ENCODE results near the gene DNASE1L3.

DNASE1L3 gene

DNA sequence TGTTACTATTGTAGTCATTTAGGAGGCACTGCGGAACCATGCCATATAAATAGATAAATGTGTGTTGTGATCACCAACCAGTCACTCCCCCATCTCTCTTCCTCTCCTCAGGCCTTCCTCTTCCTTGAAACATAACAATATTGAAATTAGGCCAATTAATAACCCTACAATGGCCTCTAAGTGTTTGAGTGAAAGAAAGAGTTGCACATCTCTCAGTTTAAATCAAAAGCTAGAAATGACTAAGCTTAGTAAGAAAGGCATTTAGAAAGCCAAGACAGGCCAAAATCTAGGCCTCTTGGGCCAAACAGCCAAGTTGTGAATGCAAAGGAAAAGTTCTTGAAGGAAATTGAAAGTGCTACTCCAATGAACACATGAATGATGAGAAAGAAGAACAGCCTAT lies 8.1 kb upstream of the DNASE1L3 start:
- H3K27ac ChIP-seq: no peak overlapping the region
- no peaks in the 10 kb centered on the region for H3K36me3 ChIP-seq (ENCODE audit: insufficient read depth)
- H3K79me2 ChIP-seq (ENCODE audit: insufficient read depth, low read depth): no peaks in the 10 kb centered on the region
- H3K9ac ChIP-seq: no peak overlapping the region
- H3K4me1 ChIP-seq (ENCODE audit: low read depth, poor library complexity, severe bottlenecking): peaks cover 16% of the 10 kb centered on the region
- TF ChIP-seq, protein P1, sequence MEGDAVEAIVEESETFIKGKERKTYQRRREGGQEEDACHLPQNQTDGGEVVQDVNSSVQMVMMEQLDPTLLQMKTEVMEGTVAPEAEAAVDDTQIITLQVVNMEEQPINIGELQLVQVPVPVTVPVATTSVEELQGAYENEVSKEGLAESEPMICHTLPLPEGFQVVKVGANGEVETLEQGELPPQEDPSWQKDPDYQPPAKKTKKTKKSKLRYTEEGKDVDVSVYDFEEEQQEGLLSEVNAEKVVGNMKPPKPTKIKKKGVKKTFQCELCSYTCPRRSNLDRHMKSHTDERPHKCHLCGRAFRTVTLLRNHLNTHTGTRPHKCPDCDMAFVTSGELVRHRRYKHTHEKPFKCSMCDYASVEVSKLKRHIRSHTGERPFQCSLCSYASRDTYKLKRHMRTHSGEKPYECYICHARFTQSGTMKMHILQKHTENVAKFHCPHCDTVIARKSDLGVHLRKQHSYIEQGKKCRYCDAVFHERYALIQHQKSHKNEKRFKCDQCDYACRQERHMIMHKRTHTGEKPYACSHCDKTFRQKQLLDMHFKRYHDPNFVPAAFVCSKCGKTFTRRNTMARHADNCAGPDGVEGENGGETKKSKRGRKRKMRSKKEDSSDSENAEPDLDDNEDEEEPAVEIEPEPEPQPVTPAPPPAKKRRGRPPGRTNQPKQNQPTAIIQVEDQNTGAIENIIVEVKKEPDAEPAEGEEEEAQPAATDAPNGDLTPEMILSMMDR (conservative IDR thresholded peaks at IDR 0.05; ENCODE audit: low read depth, low read length): no peak
- no peaks in the 10 kb centered on the region for H4K20me1 ChIP-seq (ENCODE audit: insufficient read depth)
- no peak overlapping the region for H3K4me2 ChIP-seq
- H3K4me3 ChIP-seq (IDR thresholded peaks at IDR 0.05; ENCODE audit: insufficient read depth, low read depth, low read length): no peak overlapping the region
- no peak overlapping the region for H2AFZ ChIP-seq (ENCODE audit: low read depth)
- no peaks in the 10 kb centered on the region for H3K27me3 ChIP-seq (ENCODE audit: insufficient read depth, low read depth)

DNA sequence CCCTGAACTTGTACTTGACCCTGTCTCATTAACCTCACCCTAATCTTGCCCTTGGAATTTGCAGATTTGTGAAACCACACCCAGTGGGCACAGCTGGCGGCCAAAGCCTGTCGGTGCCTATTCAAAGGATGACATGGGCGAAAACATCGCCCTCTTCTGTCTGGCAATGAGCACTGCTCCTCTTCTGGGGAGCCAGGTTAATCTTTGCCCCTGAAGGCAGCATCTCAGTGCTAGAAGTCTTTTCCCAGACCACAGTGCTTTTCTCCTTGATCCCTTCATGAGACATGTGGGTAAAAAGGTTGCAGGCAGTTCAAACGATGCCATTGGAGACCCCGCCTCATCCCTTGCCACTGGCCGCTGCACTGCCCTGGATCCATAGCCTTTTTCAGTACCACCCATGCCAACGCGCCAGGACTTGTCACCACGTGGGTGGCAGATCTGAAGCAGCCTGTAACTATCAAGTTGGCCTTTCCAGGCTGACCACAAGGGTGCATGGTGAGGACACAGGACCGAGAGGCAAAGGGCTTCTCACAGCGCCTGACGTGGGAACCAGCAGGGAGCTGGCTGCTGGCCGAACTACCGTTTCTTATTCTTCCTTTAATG lies 6.5 kb upstream of the DNASE1L3 start:
- H3K9ac ChIP-seq: no peak overlapping the region
- H3K79me2 ChIP-seq (ENCODE audit: insufficient read depth, low read depth): no peaks in the 10 kb centered on the region
- H4K20me1 ChIP-seq (ENCODE audit: insufficient read depth): no peaks in the 10 kb centered on the region
- H3K4me2 ChIP-seq: no peak overlapping the region
- H3K27me3 ChIP-seq (ENCODE audit: insufficient read depth, low read depth): no peaks in the 10 kb centered on the region
- H3K4me1 ChIP-seq (ENCODE audit: low read depth, poor library complexity, severe bottlenecking): peaks cover 21% of the 10 kb centered on the region
- TF ChIP-seq, protein P1 (conservative IDR thresholded peaks at IDR 0.05; ENCODE audit: low read depth, low read length): peak; percentile 60
- no peak overlapping the region for H3K27ac ChIP-seq
- H3K4me3 ChIP-seq (IDR thresholded peaks at IDR 0.05; ENCODE audit: insufficient read depth, low read depth, low read length): no peak overlapping the region
- no peak overlapping the region for H2AFZ ChIP-seq (ENCODE audit: low read depth)
- H3K36me3 ChIP-seq (ENCODE audit: insufficient read depth): no peaks in the 10 kb centered on the region

DNA sequence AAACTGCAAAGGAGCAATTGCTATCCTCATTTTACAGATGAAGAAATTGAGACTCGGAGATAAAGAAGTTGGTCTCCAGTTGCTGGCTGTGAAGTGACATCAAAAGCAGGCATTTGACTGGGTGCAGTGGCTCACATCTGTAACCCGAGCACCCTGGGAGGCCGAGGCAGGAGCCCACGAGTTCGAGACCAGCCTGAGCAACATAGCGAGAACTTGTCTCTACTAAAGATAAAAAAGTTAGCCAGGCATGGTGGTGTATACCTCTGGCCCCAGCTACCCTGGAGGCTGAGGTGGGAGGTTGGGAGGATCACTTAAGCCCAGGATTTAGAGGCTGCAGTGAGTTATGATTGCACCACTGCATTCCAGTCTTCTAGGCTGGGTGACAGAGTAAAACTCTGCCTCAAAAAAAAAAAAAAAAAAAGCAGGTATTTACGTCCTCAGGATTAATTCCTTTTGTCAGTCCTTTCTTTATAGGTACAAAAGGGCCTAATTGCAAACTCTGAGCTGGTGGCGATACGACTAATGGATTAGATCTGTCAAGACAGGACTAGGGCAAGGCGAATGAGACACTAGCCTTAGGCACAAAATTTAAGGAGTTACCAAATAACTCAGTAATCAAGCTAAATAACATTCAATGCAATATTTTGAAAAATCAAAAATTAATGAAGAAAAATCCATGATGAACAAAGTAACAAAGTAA lies 5.9 kb upstream of the DNASE1L3 start:
- H3K9ac ChIP-seq: no peak overlapping the region
- no peaks in the 10 kb centered on the region for H3K27me3 ChIP-seq (ENCODE audit: insufficient read depth, low read depth)
- no peaks in the 10 kb centered on the region for H3K36me3 ChIP-seq (ENCODE audit: insufficient read depth)
- H3K79me2 ChIP-seq (ENCODE audit: insufficient read depth, low read depth): no peaks in the 10 kb centered on the region
- TF ChIP-seq, protein P1 (conservative IDR thresholded peaks at IDR 0.05; ENCODE audit: low read depth, low read length): no peak
- no peak overlapping the region for H2AFZ ChIP-seq (ENCODE audit: low read depth)
- no peak overlapping the region for H3K4me3 ChIP-seq (IDR thresholded peaks at IDR 0.05; ENCODE audit: insufficient read depth, low read depth, low read length)
- H3K4me1 ChIP-seq (ENCODE audit: low read depth, poor library complexity, severe bottlenecking): peaks cover 21% of the 10 kb centered on the region
- no peaks in the 10 kb centered on the region for H4K20me1 ChIP-seq (ENCODE audit: insufficient read depth)
- no peak overlapping the region for H3K4me2 ChIP-seq
- no peak overlapping the region for H3K27ac ChIP-seq

DNA sequence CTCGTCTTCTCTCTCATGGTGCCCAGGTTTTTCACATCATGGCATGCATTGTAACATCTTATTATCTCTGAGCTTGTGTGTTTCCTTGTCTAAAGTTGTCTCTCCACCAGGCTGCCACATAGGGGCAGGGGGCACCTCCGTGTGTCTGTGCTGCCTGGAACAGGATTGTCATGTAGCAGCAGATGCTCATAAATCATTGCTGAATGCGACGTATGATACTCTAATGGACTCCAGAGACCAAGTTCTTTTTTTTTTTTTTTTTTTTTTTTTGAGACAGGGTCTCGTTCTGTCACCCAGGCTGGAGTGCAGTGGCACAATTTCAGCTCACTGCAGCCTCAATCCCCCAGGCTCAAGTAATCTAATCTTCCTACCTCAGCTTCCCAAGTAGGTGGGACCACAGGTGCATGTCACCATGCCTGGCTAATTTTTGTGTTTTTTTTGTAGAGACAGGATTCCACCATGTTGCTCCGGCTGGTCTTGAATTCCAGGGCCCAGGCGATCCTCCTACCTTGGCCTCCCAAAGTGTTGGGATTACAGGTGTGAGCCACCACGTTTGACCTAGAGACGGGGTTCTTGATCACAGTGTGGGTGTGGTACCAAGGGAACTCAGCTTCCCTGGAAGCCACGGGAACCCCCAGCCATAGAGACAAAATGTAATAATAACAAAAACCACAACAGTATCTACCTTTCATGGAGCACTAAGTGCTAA lies 4.7 kb upstream of the DNASE1L3 start:
- H3K4me2 ChIP-seq: peak overlapping the region; percentile 17; the same call in 1 of the 2 replicates
- no peaks in the 10 kb centered on the region for H4K20me1 ChIP-seq (ENCODE audit: insufficient read depth)
- H2AFZ ChIP-seq (ENCODE audit: low read depth): no peak overlapping the region
- no peak overlapping the region for H3K4me3 ChIP-seq (IDR thresholded peaks at IDR 0.05; ENCODE audit: insufficient read depth, low read depth, low read length)
- H3K4me1 ChIP-seq (ENCODE audit: low read depth, poor library complexity, severe bottlenecking): peaks cover 21% of the 10 kb centered on the region
- H3K9ac ChIP-seq: no peak overlapping the region
- H3K27me3 ChIP-seq (ENCODE audit: insufficient read depth, low read depth): no peaks in the 10 kb centered on the region
- H3K27ac ChIP-seq: peak overlapping the region; percentile 13; the same call in 1 of the 2 replicates
- TF ChIP-seq, protein P1 (conservative IDR thresholded peaks at IDR 0.05; ENCODE audit: low read depth, low read length): no peak
- no peaks in the 10 kb centered on the region for H3K36me3 ChIP-seq (ENCODE audit: insufficient read depth)
- no peaks in the 10 kb centered on the region for H3K79me2 ChIP-seq (ENCODE audit: insufficient read depth, low read depth)

Data from KMS-11 (cell line).